Activated naive CD4-positive, alpha-beta T cell treated with anti-CD3 and anti-CD28 coated beads, Interleukin-2, amount 10 ng/mL, durations not matched to agents 7 days and 5 days (primary cell): ENCODE measurements around the gene HINT2.

ENCODE experiments used
- CTCF ChIA-PET: fragments of 350-600 bp; sonication (Branson Sonifier 250); formaldehyde crosslinking; loops from one replicate; lab custom pipeline; 2021; ENCODE audit warnings: antibody characterized with exemption; lab: Charles Lee
- DNase-seq: peaks from one replicate; pipeline ENCODE4 v3.0.0-alpha.2; 2020
- H3K27ac Mint-ChIP-seq: one replicate; pipeline ENCODE4 v1.8.0; 2021; ENCODE audit warnings: mild to moderate bottlenecking, moderate library complexity, mixed read lengths
- H3K27me3 Mint-ChIP-seq: one replicate; pipeline ENCODE4 v1.8.0; 2021; ENCODE audit warnings: mild to moderate bottlenecking, mixed read lengths
- H3K36me3 Mint-ChIP-seq: one replicate; pipeline ENCODE4 v1.8.0; 2021; ENCODE audit warnings: mixed read lengths
- H3K4me1 Mint-ChIP-seq: one replicate; pipeline ENCODE4 v1.8.0; 2021; ENCODE audit warnings: mixed read lengths
- H3K4me3 Mint-ChIP-seq: one replicate; pipeline ENCODE4 v1.8.0; 2021; ENCODE audit warnings: mild to moderate bottlenecking, moderate library complexity, mixed read lengths
- H3K9me3 Mint-ChIP-seq: one replicate; pipeline ENCODE4 v1.8.0; 2021; ENCODE audit warnings: mixed read lengths

Gene HINT2

GRCh38 chr9:35771075-35771433 lies 43.8 kb downstream of the HINT2 start:
- Mint-ChIP-seq H3K27ac (no peak overlapping the region), H3K36me3 (no peaks in the 10 kb centered on the region), H3K9me3 (no peaks in the 10 kb centered on the region), H3K4me1 (no peaks in the 10 kb centered on the region), H3K27me3 (no peaks in the 10 kb centered on the region), H3K4me3 (no peak overlapping the region)
- no peak for DNase-seq
- CTCF ChIA-PET: interaction anchor here (0.7 to 2.2 kb wide), 4 partner anchors 17 to 113 kb away, joined by 3 to 9 read pairs (median 4); partner anchors contain the start of genes CCDC107 and RMRP

- H3K27ac Mint-ChIP-seq: no peak overlapping the region
- CTCF ChIA-PET: interaction anchor here (0.5 kb wide), 1 partner anchor 19 kb away, joined by 3 read pairs; no protein-coding TSS in a partner anchor
- no peak overlapping the region for H3K4me3 Mint-ChIP-seq
- H3K4me1 Mint-ChIP-seq: no peaks in the 10 kb centered on the region
- no peaks in the 10 kb centered on the region for H3K9me3 Mint-ChIP-seq
- no peak for DNase-seq
- H3K36me3 Mint-ChIP-seq: no peaks in the 10 kb centered on the region
- H3K27me3 Mint-ChIP-seq: no peaks in the 10 kb centered on the region
Observed at GRCh38 chr9:35769763-35770162, 45.1 kb downstream of the HINT2 start.

- no peaks in the 10 kb centered on the region for H3K27me3 Mint-ChIP-seq
- H3K4me1 Mint-ChIP-seq: no peaks in the 10 kb centered on the region
- no peak overlapping the region for H3K27ac Mint-ChIP-seq
- CTCF ChIA-PET: interaction anchor here (0.6 to 1.1 kb wide), 2 partner anchors 10 to 55 kb away, joined by 3 to 4 read pairs; no protein-coding TSS in a partner anchor
- peaks cover 3% of the 10 kb centered on the region for H3K36me3 Mint-ChIP-seq
- DNase-seq: no peak
- no peaks in the 10 kb centered on the region for H3K9me3 Mint-ChIP-seq
- H3K4me3 Mint-ChIP-seq: no peak overlapping the region
Observed at GRCh38 chr9:35767458-35767857, 47.4 kb downstream of the HINT2 start.

GRCh38 chr9:35766997-35767396 lies 47.8 kb downstream of the HINT2 start:
- Mint-ChIP-seq H3K4me1 (no peaks in the 10 kb centered on the region), H3K4me3 (no peak overlapping the region), H3K27ac (no peak overlapping the region), H3K9me3 (no peaks in the 10 kb centered on the region), H3K36me3 (peaks cover 3% of the 10 kb centered on the region), H3K27me3 (no peaks in the 10 kb centered on the region)
- CTCF ChIA-PET: interaction anchor here (0.7 to 1.1 kb wide), 2 partner anchors 10 to 55 kb away, joined by 3 to 4 read pairs; no protein-coding TSS in a partner anchor
- no peak for DNase-seq

GRCh38 chr9:35763803-35764202 lies 51.0 kb downstream of the HINT2 start:
- Mint-ChIP-seq H3K4me3 (no peak overlapping the region), H3K27ac (no peak overlapping the region), H3K27me3 (no peaks in the 10 kb centered on the region), H3K36me3 (peaks cover 13% of the 10 kb centered on the region), H3K4me1 (peaks cover 19% of the 10 kb centered on the region), H3K9me3 (no peaks in the 10 kb centered on the region)
- CTCF ChIA-PET: no interaction called here
- no peak for DNase-seq

GRCh38 chr9:35763181-35763580 lies 51.7 kb downstream of the HINT2 start:
- no peaks in the 10 kb centered on the region for H3K9me3 Mint-ChIP-seq
- peaks cover 13% of the 10 kb centered on the region for H3K36me3 Mint-ChIP-seq
- peaks cover 25% of the 10 kb centered on the region for H3K4me1 Mint-ChIP-seq
- no peak for DNase-seq
- no peaks in the 10 kb centered on the region for H3K27me3 Mint-ChIP-seq
- no peak overlapping the region for H3K27ac Mint-ChIP-seq
- CTCF ChIA-PET: no interaction called here
- H3K4me3 Mint-ChIP-seq: no peak overlapping the region
